Liver (tissue), 9 donors: ENCODE results near the gene GTPBP1. TPM values are rescaled to one million over a fixed set of nuclear protein-coding genes. Genes with fewer than 3 reads are reported as not detected.
A peak's percentile ranks its signal among the peaks of the same experiment; 100 is the strongest.

Experiments used
- DNase-seq: peaks from one replicate; pipeline ENCODE4 v3.0.0-alpha.2; 2017; ENCODE audit warnings: low spot score
- H3K27ac ChIP-seq, 2 donors: one replicate each; pipeline ENCODE4 v1.7.0; 2013; ENCODE audit warnings: inconsistent platforms in 2 of 2, low read length in 2 of 2, control low read depth in 1 of 2, low read depth in 1 of 2, mild to moderate bottlenecking in 1 of 2
- H3K27me3 ChIP-seq, 4 donors: one replicate each; pipeline versions ENCODE4 v1.6.1 to v1.7.0; 2013; ENCODE audit warnings: low read length in 3 of 4, inconsistent platforms in 1 of 4, mild to moderate bottlenecking in 1 of 4, moderate library complexity in 1 of 4; ENCODE audit not compliant: control insufficient read depth in 4 of 4, insufficient read depth in 4 of 4
- H3K36me3 ChIP-seq, 4 donors: one replicate each; pipeline versions ENCODE4 v1.6.1 to v1.7.0; 2013; ENCODE audit warnings: low read length in 3 of 4, mild to moderate bottlenecking in 3 of 4, low read depth in 1 of 4, moderate library complexity in 1 of 4; ENCODE audit not compliant: control insufficient read depth in 4 of 4, insufficient read depth in 3 of 4
- H3K4me1 ChIP-seq, 4 donors: one replicate each; pipeline versions ENCODE4 v1.6.1 to v1.7.0; 2013; ENCODE audit warnings: low read length in 3 of 4, mild to moderate bottlenecking in 3 of 4, moderate library complexity in 1 of 4; ENCODE audit not compliant: control insufficient read depth in 4 of 4, insufficient read depth in 4 of 4
- H3K4me3 ChIP-seq, 3 donors: one replicate each; pipeline versions ENCODE4 v1.6.1 to v1.7.0; 2013; ENCODE audit warnings: low read length in 3 of 3, control low read depth in 1 of 3, low read depth in 1 of 3, mild to moderate bottlenecking in 1 of 3
- H3K9ac ChIP-seq, 2 donors: one replicate each; pipeline ENCODE4 v1.7.0; 2013; ENCODE audit warnings: low read length in 2 of 2, mild to moderate bottlenecking in 2 of 2, moderate library complexity in 2 of 2, control low read depth in 1 of 2, low read depth in 1 of 2
- H3K9me3 ChIP-seq, 4 donors: one replicate each; pipeline versions ENCODE4 v1.6.1 to v1.7.0; 2013; ENCODE audit warnings: low read length in 3 of 4; ENCODE audit not compliant: control insufficient read depth in 4 of 4
- ATF3 ChIP-seq: IDR thresholded peaks from 2 replicates; pipeline ENCODE4 v1.6.1; 2016; ENCODE audit warnings: antibody characterized with exemption
- EGR1 ChIP-seq, 2 donors: IDR thresholded peaks; 2 replicates each; pipeline ENCODE4 v1.6.1; 2016 to 2018; ENCODE audit warnings: antibody characterized with exemption in 2 of 2, low read depth in 2 of 2
- FOXA1 ChIP-seq: IDR thresholded peaks from 2 replicates; pipeline ENCODE4 v1.6.1; 2016; ENCODE audit warnings: antibody characterized with exemption
- FOXA2 ChIP-seq: IDR thresholded peaks from 2 replicates; pipeline ENCODE4 v1.6.1; 2016; ENCODE audit warnings: antibody characterized with exemption
- GABPA ChIP-seq, 2 donors: IDR thresholded peaks in 1 of 2; conservative IDR thresholded peaks in 1 of 2; 2 replicates each; pipeline ENCODE4 v1.6.1; 2016; ENCODE audit warnings: antibody characterized with exemption in 2 of 2, mild to moderate bottlenecking in 1 of 2, moderate library complexity in 1 of 2
- HNF4A ChIP-seq, 2 donors: conservative IDR thresholded peaks; 2 replicates each; pipeline ENCODE4 v1.6.1; 2016; ENCODE audit warnings: antibody characterized with exemption in 2 of 2, mild to moderate bottlenecking in 2 of 2
- HNF4G ChIP-seq: IDR thresholded peaks from 2 replicates; pipeline ENCODE4 v1.6.1; 2016; ENCODE audit warnings: antibody characterized with exemption
- JUND ChIP-seq, 2 donors: IDR thresholded peaks; 2 replicates each; pipeline ENCODE4 v1.6.1; 2016; ENCODE audit warnings: antibody characterized with exemption in 2 of 2
- MAX ChIP-seq: IDR thresholded peaks from 2 replicates; pipeline ENCODE4 v1.6.1; 2016; ENCODE audit warnings: antibody characterized with exemption
- NR2F2 ChIP-seq: IDR thresholded peaks from 2 replicates; pipeline ENCODE4 v1.6.1; 2016; ENCODE audit warnings: antibody characterized with exemption
- RAD21 ChIP-seq, 2 donors: IDR thresholded peaks; 2 replicates each; pipeline ENCODE4 v1.6.1; 2016; ENCODE audit warnings: antibody characterized with exemption in 2 of 2, mild to moderate bottlenecking in 2 of 2
- RXRA ChIP-seq, 2 donors: IDR thresholded peaks; 2 replicates each; pipeline ENCODE4 v1.6.1; 2017 to 2018; ENCODE audit warnings: antibody characterized with exemption in 2 of 2, mild to moderate bottlenecking in 1 of 2
- TAF1 ChIP-seq: conservative IDR thresholded peaks from 2 replicates; pipeline ENCODE4 v1.6.1; 2016; ENCODE audit warnings: antibody characterized with exemption, mild to moderate bottlenecking
- YY1 ChIP-seq: IDR thresholded peaks from 2 replicates; pipeline ENCODE4 v1.6.1; 2016; ENCODE audit warnings: antibody characterized with exemption, mild to moderate bottlenecking
- WGBS: extraction: QIAGEN DNeasy Blood & Tissue Kit; methylation state at CpG from one replicate; pipeline ENCODE4 v1.1.7; 2013; 5-methylcytosine and 5-hydroxymethylcytosine counted together
- polyA plus RNA-seq, 2 donors: library from polyadenylated mRNA; stranded (reverse) in 1 of 2; unstranded in 1 of 2; fragments of 200-250 nt in 1 of 2; fragments of >200 nt in 1 of 2; fragmentation: Nextera tagmentation in 1 of 2; extraction: Ambion mirVana in 1 of 2; gene quantifications; one replicate each; pipeline versions ENCODE4 v1.2.1 to v1.2.3, GENCODE V29; 2013 to 2015
- total RNA-seq, 2 donors: library from RNA; depleted of rRNA; stranded (reverse); fragments of >200 nt; gene quantifications; one replicate each; pipeline ENCODE4 v1.2.3, GENCODE V29; 2014
- TF ChIP-seq, protein P1 (sequence below): IDR thresholded peaks from 2 replicates; pipeline ENCODE4 v1.6.1; 2016; ENCODE audit warnings: antibody characterized with exemption
- TF ChIP-seq, protein P2 (sequence below): fragments of 150-350 bp; IDR thresholded peaks from 2 replicates; pipeline ENCODE4 v1.5.1; 2017; ENCODE audit warnings: improper control_type of control experiment, low read depth, low read length; ENCODE audit not compliant: missing input control
- donor health status: healthy.
- donor health status: healthy.
- donor health status: healthy.
- donor health status: healthy.
- donor health status: healthy.

GTPBP1 gene
- total and polyA plus RNA-seq, 4 donors: 5.3 to 56.3 (median 16.1) TPM

DNA sequence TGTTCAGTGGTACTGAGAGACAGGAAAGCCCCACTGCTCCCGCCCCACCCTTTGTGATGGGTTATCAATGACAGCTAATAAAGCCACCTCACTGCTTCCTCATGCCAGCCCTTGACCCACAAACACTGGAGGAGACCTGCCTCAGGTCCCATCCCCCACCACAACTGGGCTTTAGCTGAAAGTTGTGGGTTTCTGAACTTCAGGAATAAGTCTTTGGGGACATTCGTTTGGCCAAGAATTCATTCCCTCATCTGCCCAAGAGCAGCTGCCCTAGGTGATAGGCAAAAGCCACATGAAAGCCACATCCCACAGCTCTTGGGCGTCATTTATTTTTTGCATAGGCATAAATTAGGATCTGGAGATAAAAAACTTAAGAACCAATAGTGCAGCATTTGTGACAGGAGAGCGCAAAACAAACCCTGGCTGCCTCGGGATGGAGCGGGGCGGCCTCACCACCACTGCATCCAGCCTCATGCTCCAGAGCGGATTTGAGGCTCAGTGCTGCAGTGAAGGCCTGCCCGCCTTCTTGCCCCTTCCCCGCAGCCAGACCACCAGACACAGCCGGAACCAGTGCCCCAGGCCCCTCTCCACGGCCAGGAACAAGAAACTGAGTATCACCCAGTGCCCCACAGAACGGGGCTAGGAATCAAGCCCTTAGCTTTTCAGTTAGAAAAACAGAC lies 28.8 kb downstream of the GTPBP1 start:
- Histone ChIP-seq H3K27me3 (no peaks in the 10 kb centered on the region), H3K9me3 (no peaks in the 10 kb centered on the region), H3K27ac (peak overlapping the region; percentile 81 to 83), H3K4me1 (peaks cover 29 to 69% (median 52%) of the 10 kb centered on the region in 4 donors), H3K4me3 (no peak overlapping the region), H3K9ac (no peak overlapping the region), H3K36me3 (peaks cover 34 to 62% (median 39%) of the 10 kb centered on the region in 4 donors)
- TF ChIP-seq FOXA1: no peak
- TF ChIP-seq HNF4A (conservative IDR thresholded peaks at IDR 0.05): no peak
- TF ChIP-seq ATF3: no peak
- no peak for TF ChIP-seq NR2F2
- TF ChIP-seq RXRA (IDR thresholded peaks at IDR 0.05): no peak
- WGBS: 86% methylated on average over 13 of the region's 13 CpGs
- no peak for DNase-seq

GRCh38 chr22:38735126-38735464 lies 29.4 kb downstream of the GTPBP1 start:
- H3K9me3 ChIP-seq: no peaks in the 10 kb centered on the region
- no peak overlapping the region for H3K4me3 ChIP-seq
- WGBS: 94% methylated on average over 7 of the region's 7 CpGs
- no peak for TF ChIP-seq NR2F2
- no peak for TF ChIP-seq TAF1
- TF ChIP-seq, protein P1, sequence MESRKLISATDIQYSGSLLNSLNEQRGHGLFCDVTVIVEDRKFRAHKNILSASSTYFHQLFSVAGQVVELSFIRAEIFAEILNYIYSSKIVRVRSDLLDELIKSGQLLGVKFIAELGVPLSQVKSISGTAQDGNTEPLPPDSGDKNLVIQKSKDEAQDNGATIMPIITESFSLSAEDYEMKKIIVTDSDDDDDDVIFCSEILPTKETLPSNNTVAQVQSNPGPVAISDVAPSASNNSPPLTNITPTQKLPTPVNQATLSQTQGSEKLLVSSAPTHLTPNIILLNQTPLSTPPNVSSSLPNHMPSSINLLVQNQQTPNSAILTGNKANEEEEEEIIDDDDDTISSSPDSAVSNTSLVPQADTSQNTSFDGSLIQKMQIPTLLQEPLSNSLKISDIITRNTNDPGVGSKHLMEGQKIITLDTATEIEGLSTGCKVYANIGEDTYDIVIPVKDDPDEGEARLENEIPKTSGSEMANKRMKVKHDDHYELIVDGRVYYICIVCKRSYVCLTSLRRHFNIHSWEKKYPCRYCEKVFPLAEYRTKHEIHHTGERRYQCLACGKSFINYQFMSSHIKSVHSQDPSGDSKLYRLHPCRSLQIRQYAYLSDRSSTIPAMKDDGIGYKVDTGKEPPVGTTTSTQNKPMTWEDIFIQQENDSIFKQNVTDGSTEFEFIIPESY: no peak
- no peak for TF ChIP-seq ATF3
- TF ChIP-seq JUND (IDR thresholded peaks at IDR 0.05): no peak
- TF ChIP-seq FOXA1: no peak
- TF ChIP-seq, protein P2, sequence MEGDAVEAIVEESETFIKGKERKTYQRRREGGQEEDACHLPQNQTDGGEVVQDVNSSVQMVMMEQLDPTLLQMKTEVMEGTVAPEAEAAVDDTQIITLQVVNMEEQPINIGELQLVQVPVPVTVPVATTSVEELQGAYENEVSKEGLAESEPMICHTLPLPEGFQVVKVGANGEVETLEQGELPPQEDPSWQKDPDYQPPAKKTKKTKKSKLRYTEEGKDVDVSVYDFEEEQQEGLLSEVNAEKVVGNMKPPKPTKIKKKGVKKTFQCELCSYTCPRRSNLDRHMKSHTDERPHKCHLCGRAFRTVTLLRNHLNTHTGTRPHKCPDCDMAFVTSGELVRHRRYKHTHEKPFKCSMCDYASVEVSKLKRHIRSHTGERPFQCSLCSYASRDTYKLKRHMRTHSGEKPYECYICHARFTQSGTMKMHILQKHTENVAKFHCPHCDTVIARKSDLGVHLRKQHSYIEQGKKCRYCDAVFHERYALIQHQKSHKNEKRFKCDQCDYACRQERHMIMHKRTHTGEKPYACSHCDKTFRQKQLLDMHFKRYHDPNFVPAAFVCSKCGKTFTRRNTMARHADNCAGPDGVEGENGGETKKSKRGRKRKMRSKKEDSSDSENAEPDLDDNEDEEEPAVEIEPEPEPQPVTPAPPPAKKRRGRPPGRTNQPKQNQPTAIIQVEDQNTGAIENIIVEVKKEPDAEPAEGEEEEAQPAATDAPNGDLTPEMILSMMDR: no peak
- TF ChIP-seq EGR1 (IDR thresholded peaks at IDR 0.05; ENCODE audit: low read depth in 2 of 2): no peak
- no peak for TF ChIP-seq HNF4G
- no peak for TF ChIP-seq GABPA (IDR thresholded peaks at IDR 0.05 in 1 of 2, conservative IDR thresholded peaks at IDR 0.05 in 1 of 2)
- TF ChIP-seq HNF4A (conservative IDR thresholded peaks at IDR 0.05): no peak
- no peak for TF ChIP-seq FOXA2
- no peak for TF ChIP-seq YY1
- no peak for TF ChIP-seq RAD21 (IDR thresholded peaks at IDR 0.05)
- no peak for TF ChIP-seq MAX
- no peak for TF ChIP-seq RXRA (IDR thresholded peaks at IDR 0.05)
- H3K9ac ChIP-seq: no peak overlapping the region
- H3K36me3 ChIP-seq: peaks cover 37 to 62% (median 39%) of the 10 kb centered on the region in 4 donors
- H3K27me3 ChIP-seq: no peaks in the 10 kb centered on the region
- peak overlapping the region; percentile 5 to 24 for H3K27ac ChIP-seq
- no peak for DNase-seq
- H3K4me1 ChIP-seq: peaks cover 29 to 69% (median 52%) of the 10 kb centered on the region in 4 donors
